ENCODE results near the gene PAAF1.

DNA sequence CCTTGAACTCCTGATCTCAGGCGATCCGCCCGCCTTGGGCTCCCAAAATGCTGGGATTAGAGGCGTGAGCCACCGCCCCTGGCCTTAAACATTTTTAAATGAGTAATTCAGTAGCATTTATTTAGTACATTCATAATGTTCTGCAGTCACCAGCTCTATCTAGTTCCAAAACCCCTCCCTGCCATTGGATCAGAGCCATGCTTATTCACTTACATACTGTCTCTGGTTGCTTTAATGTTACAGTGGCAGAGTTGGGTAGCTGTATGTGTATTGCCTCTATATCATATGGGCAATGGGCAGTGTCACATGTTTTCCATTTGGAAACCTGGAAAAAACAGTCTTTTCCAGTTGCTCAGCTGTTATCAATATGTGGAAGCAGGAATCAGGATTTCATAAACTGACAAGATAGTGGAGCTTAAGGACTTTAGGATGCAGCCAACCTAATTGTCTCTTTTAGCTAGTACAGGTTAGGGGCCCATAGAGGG, 10.7 kb upstream of the PAAF1 start:
- TF ChIP-seq, protein P1, sequence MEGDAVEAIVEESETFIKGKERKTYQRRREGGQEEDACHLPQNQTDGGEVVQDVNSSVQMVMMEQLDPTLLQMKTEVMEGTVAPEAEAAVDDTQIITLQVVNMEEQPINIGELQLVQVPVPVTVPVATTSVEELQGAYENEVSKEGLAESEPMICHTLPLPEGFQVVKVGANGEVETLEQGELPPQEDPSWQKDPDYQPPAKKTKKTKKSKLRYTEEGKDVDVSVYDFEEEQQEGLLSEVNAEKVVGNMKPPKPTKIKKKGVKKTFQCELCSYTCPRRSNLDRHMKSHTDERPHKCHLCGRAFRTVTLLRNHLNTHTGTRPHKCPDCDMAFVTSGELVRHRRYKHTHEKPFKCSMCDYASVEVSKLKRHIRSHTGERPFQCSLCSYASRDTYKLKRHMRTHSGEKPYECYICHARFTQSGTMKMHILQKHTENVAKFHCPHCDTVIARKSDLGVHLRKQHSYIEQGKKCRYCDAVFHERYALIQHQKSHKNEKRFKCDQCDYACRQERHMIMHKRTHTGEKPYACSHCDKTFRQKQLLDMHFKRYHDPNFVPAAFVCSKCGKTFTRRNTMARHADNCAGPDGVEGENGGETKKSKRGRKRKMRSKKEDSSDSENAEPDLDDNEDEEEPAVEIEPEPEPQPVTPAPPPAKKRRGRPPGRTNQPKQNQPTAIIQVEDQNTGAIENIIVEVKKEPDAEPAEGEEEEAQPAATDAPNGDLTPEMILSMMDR (IDR thresholded peaks at IDR 0.05; ENCODE audit: low read depth, low read length) = no peak
- TF ChIP-seq EZH2phosphoT487 (IDR thresholded peaks at IDR 0.05; ENCODE audit: low read depth) = no peak

Measured in OCI-LY3 (cell line).